ENCODE measurements around the gene TLX3. TPM values are rescaled to one million over a fixed set of nuclear protein-coding genes. Genes with fewer than 3 reads are reported as not detected.

Gene TLX3
- total and polyA plus RNA-seq, 2 of the 4 experiments (the other 2 are of a cell fraction) = not detected

GRCh38 chr5:171323806-171324632 lies 15.0 kb downstream of the TLX3 start:
- dilution Hi-C loops (cut with HindIII; ENCODE audit: low sequenced_read_pairs, unreplicated experiment) = no loop called here
- no peak overlapping the region for H2BK20ac ChIP-seq (ENCODE audit: low read depth, low read length)
- no peak overlapping the region for H2AFZ ChIP-seq (replicated peaks; ENCODE audit: low read length, poor library complexity)
- peaks cover 3% of the 10 kb centered on the region; the same call in 1 of the 2 replicates for H3K9me3 ChIP-seq (ENCODE audit: control insufficient read depth, insufficient read depth, low read length)
- BruUV-seq (replicated peaks) = no TSS peak
- no peak overlapping the region for H3K27ac ChIP-seq (ENCODE audit: insufficient read depth, low read length)
- H3K56ac ChIP-seq (ENCODE audit: extremely low read depth, insufficient read depth, low read length) = no peak overlapping the region
- ChIA-PET CTCF (interaction anchor here (0.8 to 2.0 kb wide), 2 partner anchors 10 to 116 kb away, joined by 4 to 10 read pairs; no protein-coding TSS in a partner anchor), POLR2A (ENCODE audit: unreplicated experiment) (no interaction called here)
- DNase-seq (no peak), ATAC-seq (ENCODE audit: low read depth) (no peak)
- H2AK9ac ChIP-seq (replicated peaks; ENCODE audit: low read depth, low read length, poor library complexity) = no peak overlapping the region
- no peak overlapping the region for H3K9ac ChIP-seq (ENCODE audit: low read depth, low read length)
- H3K18ac ChIP-seq (ENCODE audit: low read depth, low read length) = no peak overlapping the region
- H2BK15ac ChIP-seq (ENCODE audit: low read depth, low read length) = no peak overlapping the region
- intact Hi-C loops (cut with micrococcal nuclease) = no loop called here
- H3K4me2 ChIP-seq (ENCODE audit: low read depth, low read length) = no peak overlapping the region
- no peak overlapping the region for H2BK5ac ChIP-seq (ENCODE audit: low read depth, low read length, poor library complexity, severe bottlenecking)
- in situ Hi-C loops (cut with MboI; ENCODE audit: low sequenced_read_pairs) = no loop called here
- 35% methylated on average over 5 of the region's 20 CpGs; no CpG with 5 or more reads in 1 of the 2 experiments for WGBS, 2 experiments (ENCODE audit: extremely low coverage in 2 of 2, insufficient read length in 1 of 2)
- H4K91ac ChIP-seq (ENCODE audit: insufficient read depth, low read depth, low read length) = no peak overlapping the region
- H3K27me3 ChIP-seq (ENCODE audit: control insufficient read depth, insufficient read depth, low read length) = peaks cover 61% of the 10 kb centered on the region
- H3K23ac ChIP-seq (ENCODE audit: low read depth, low read length) = no peak overlapping the region
- H4K8ac ChIP-seq (ENCODE audit: low read depth in 2 of 2, low read length in 2 of 2) = no peak overlapping the region
- no peaks in the 10 kb centered on the region for H3K4me1 ChIP-seq (ENCODE audit: control insufficient read depth, insufficient read depth, low read length)
- H4K5ac ChIP-seq (ENCODE audit: low read depth, low read length) = no peak overlapping the region
- no peak overlapping the region for H3K4ac ChIP-seq (ENCODE audit: low read depth, low read length)
- no peaks in the 10 kb centered on the region for H3K36me3 ChIP-seq (ENCODE audit: control insufficient read depth, insufficient read depth, low read length)
- H3K14ac ChIP-seq (replicated peaks; ENCODE audit: low read depth, low read length) = no peak overlapping the region
- H4K20me1 ChIP-seq (ENCODE audit: insufficient read depth, low read length) = no peaks in the 10 kb centered on the region
- no peak overlapping the region for H3K4me3 ChIP-seq (ENCODE audit: insufficient read depth, low read depth, low read length)
- H3K9me1 ChIP-seq (ENCODE audit: insufficient read depth, low read length) = no peaks in the 10 kb centered on the region
- TF ChIP-seq RFX5 (IDR thresholded peaks at IDR 0.05; ENCODE audit: low read depth, low read length) = no peak
- no peak for TF ChIP-seq RCOR1 (IDR thresholded peaks at IDR 0.05; ENCODE audit: insufficient replicate concordance, low read length)
- TF ChIP-seq CHD1 (IDR thresholded peaks at IDR 0.05; ENCODE audit: low read depth, low read length) = no peak
- TF ChIP-seq SMC3 (IDR thresholded peaks at IDR 0.05; ENCODE audit: low read depth, low read length) = no peak
- TF ChIP-seq MAZ (IDR thresholded peaks at IDR 0.05; ENCODE audit: borderline replicate concordance, low read depth, low read length) = no peak
- no peak for TF ChIP-seq ELK1 (IDR thresholded peaks at IDR 0.05; ENCODE audit: borderline replicate concordance, low read depth, low read length)
- no peak for TF ChIP-seq MXI1 (IDR thresholded peaks at IDR 0.05; ENCODE audit: borderline replicate concordance, low read depth, low read length)
- no peaks in the 10 kb centered on the region for H3K79me1 ChIP-seq (ENCODE audit: low read depth in 1 of 2, low read length in 2 of 2)
- H2BK120ac ChIP-seq (ENCODE audit: low read depth, low read length) = no peak overlapping the region
- H2AK5ac ChIP-seq (ENCODE audit: low read depth, low read length) = no peak overlapping the region
